Natural killer cell (primary cell): ENCODE measurements around the gene KIAA1671. TPM values are rescaled to one million over a fixed set of nuclear protein-coding genes. Genes with fewer than 3 reads are reported as not detected.

Experiments
- ATAC-seq, 3 donors: fragments of 150-1000 bp in 2 of 3; fragments of 200-7000 bp in 1 of 3; cut with Tn5 transposase; 1 replicate in 1 of 3; 2 replicates in 2 of 3; pipeline ENCODE4 v1.10.0; 2021; ENCODE audit warnings: mild to moderate bottlenecking in 2 of 3, moderate library complexity in 2 of 3
- DNase-seq, 2 donors: peaks; one replicate each; pipeline versions ENCODE4 v3.0.0 to v3.0.0-alpha.2; 2013 to 2021; ENCODE audit warnings: mixed read lengths in 1 of 2
- H3K27ac ChIP-seq: one replicate; pipeline ENCODE4 v1.5.1; 2013; ENCODE audit warnings: mild to moderate bottlenecking, low read length
- H3K27me3 ChIP-seq: one replicate; pipeline ENCODE4 v1.6.1; 2013; ENCODE audit warnings: low read length; ENCODE audit not compliant: control insufficient read depth, insufficient read depth
- H3K36me3 ChIP-seq: one replicate; pipeline ENCODE4 v1.6.1; 2013; ENCODE audit warnings: low read length; ENCODE audit not compliant: control insufficient read depth, insufficient read depth
- H3K4me1 ChIP-seq: one replicate; pipeline ENCODE4 v1.6.1; 2013; ENCODE audit warnings: low read length; ENCODE audit not compliant: control insufficient read depth, insufficient read depth
- H3K4me3 ChIP-seq: one replicate; pipeline ENCODE4 v1.5.1; 2013; ENCODE audit warnings: low read length
- H3K9me3 ChIP-seq: one replicate; pipeline ENCODE4 v1.6.1; 2013; ENCODE audit warnings: low read length; ENCODE audit not compliant: control insufficient read depth, insufficient read depth
- H3K27ac Mint-ChIP-seq, 2 donors: one replicate each; pipeline ENCODE4 v1.8.0; 2022; ENCODE audit warnings: mild to moderate bottlenecking in 2 of 2, mixed read lengths in 2 of 2, moderate library complexity in 1 of 2
- H3K27me3 Mint-ChIP-seq, 2 donors: one replicate each; pipeline ENCODE4 v1.8.0; 2022; ENCODE audit warnings: low read depth in 2 of 2, mixed read lengths in 2 of 2
- H3K36me3 Mint-ChIP-seq: one replicate; pipeline ENCODE4 v1.8.0; 2022; ENCODE audit warnings: mixed read lengths
- H3K4me1 Mint-ChIP-seq, 2 donors: one replicate each; pipeline ENCODE4 v1.8.0; 2022; ENCODE audit warnings: mixed read lengths in 2 of 2
- H3K4me3 Mint-ChIP-seq: one replicate; pipeline ENCODE4 v1.8.0; 2022; ENCODE audit warnings: mild to moderate bottlenecking, moderate library complexity, mixed read lengths
- H3K9me3 Mint-ChIP-seq, 2 donors: one replicate each; pipeline ENCODE4 v1.8.0; 2022; ENCODE audit warnings: mixed read lengths in 2 of 2
- CTCF ChIP-seq: fragments of 200-600 bp; IDR thresholded peaks from one replicate; pipeline ENCODE4 v1.8.0; 2022; ENCODE audit warnings: antibody characterized with exemption
- WGBS: methylation state at CpG from one replicate; pipeline ENCODE4 v1.1.7; 2013; ENCODE audit warnings: missing lambda C conversion rate; ENCODE audit not compliant: insufficient coverage; 5-methylcytosine and 5-hydroxymethylcytosine counted together
- intact Hi-C: fragments of 100-400 bp; cut with micrococcal nuclease; formaldehyde crosslinking; loops from one replicate; pipeline ENCODE4 v1.14.2; 2022
- total RNA-seq, 4 donors: library from RNA; stranded (reverse); fragments of 120-200 nt in 1 of 4; gene quantifications; one replicate each; pipeline versions ENCODE4 v1.2.3 to v1.2.4, GENCODE V29; 2013 to 2022

KIAA1671 gene
- total RNA-seq, 3 donors from 2014 or later (not counting 1 experiment from before 2014, with no cell fraction given), result 3.6 to 24.0 (median 7.3) TPM

- H3K36me3 Mint-ChIP-seq, result no peaks in the 10 kb centered on the region
- no peaks in the 10 kb centered on the region for H3K4me1 ChIP-seq
Observed at GRCh38 chr22:25210793-25211192, 258.3 kb downstream of the KIAA1671 start.

GRCh38 chr22:25212337-25212736 lies 259.8 kb downstream of the KIAA1671 start:
- Mint-ChIP-seq H3K27ac (no peak overlapping the region), H3K27me3 (peaks cover 8 to 12% of the 10 kb centered on the region in 2 donors), H3K4me1 (no peaks in the 10 kb centered on the region), H3K36me3 (no peaks in the 10 kb centered on the region), H3K4me3 (no peak overlapping the region), H3K9me3 (no peaks in the 10 kb centered on the region)
- WGBS, result 11% methylated on average over 3 of the region's 3 CpGs
- intact Hi-C loops, result no loop called here
- H3K36me3 ChIP-seq, result no peaks in the 10 kb centered on the region
- ATAC-seq (no peak), DNase-seq (no peak)
- H3K9me3 ChIP-seq, result peaks cover 3% of the 10 kb centered on the region
- H3K4me3 ChIP-seq, result no peak overlapping the region
- no peaks in the 10 kb centered on the region for H3K27me3 ChIP-seq
- no peak for TF ChIP-seq CTCF
- no peak overlapping the region for H3K27ac ChIP-seq
- H3K4me1 ChIP-seq, result no peaks in the 10 kb centered on the region

More at GRCh38 chr22:25210793-25211192, 258.3 kb downstream of the KIAA1671 start:
- Histone ChIP-seq H3K9me3 (peaks cover 3% of the 10 kb centered on the region), H3K36me3 (no peaks in the 10 kb centered on the region), H3K4me3 (no peak overlapping the region), H3K27me3 (no peaks in the 10 kb centered on the region), H3K27ac (no peak overlapping the region)
- no peak for DNase-seq
- ATAC-seq, result no peak
- Mint-ChIP-seq H3K4me3 (no peak overlapping the region), H3K9me3 (no peaks in the 10 kb centered on the region), H3K27me3 (peaks cover 4 to 6% of the 10 kb centered on the region in 2 donors), H3K4me1 (no peaks in the 10 kb centered on the region), H3K27ac (no peak overlapping the region)
- WGBS, result 91% methylated on average over 3 of the region's 3 CpGs
- intact Hi-C loops, result no loop called here
- no peak for TF ChIP-seq CTCF

- H3K9me3 ChIP-seq, result peaks cover 3% of the 10 kb centered on the region
- Mint-ChIP-seq H3K9me3 (no peaks in the 10 kb centered on the region), H3K27me3 (peaks cover 5 to 12% of the 10 kb centered on the region in 2 donors), H3K4me1 (no peaks in the 10 kb centered on the region), H3K36me3 (no peaks in the 10 kb centered on the region), H3K4me3 (no peak overlapping the region), H3K27ac (no peak overlapping the region)
- H3K4me1 ChIP-seq, result no peaks in the 10 kb centered on the region
- ATAC-seq, result no peak
- no peak overlapping the region for H3K4me3 ChIP-seq
- no peak overlapping the region for H3K27ac ChIP-seq
- no peak for TF ChIP-seq CTCF
- intact Hi-C loops, result no loop called here
- no peaks in the 10 kb centered on the region for H3K36me3 ChIP-seq
- 77% methylated on average over 3 of the region's 3 CpGs for WGBS
- H3K27me3 ChIP-seq, result no peaks in the 10 kb centered on the region
- DNase-seq, result no peak
Observed at GRCh38 chr22:25213221-25213620, 260.7 kb downstream of the KIAA1671 start.

GRCh38 chr22:25216230-25216629 lies 263.7 kb downstream of the KIAA1671 start:
- Mint-ChIP-seq H3K27ac (no peak overlapping the region), H3K9me3 (no peaks in the 10 kb centered on the region), H3K4me3 (no peak overlapping the region), H3K36me3 (no peaks in the 10 kb centered on the region), H3K27me3 (peaks cover 5 to 14% of the 10 kb centered on the region in 2 donors), H3K4me1 (no peaks in the 10 kb centered on the region)
- intact Hi-C loops, result no loop called here
- no peak for DNase-seq
- WGBS, result 83% methylated on average over 2 of the region's 2 CpGs
- no peak overlapping the region for H3K27ac ChIP-seq
- no peaks in the 10 kb centered on the region for H3K27me3 ChIP-seq
- no peaks in the 10 kb centered on the region for H3K36me3 ChIP-seq
- no peak for TF ChIP-seq CTCF
- no peak overlapping the region for H3K4me3 ChIP-seq
- no peak for ATAC-seq
- peaks cover 3% of the 10 kb centered on the region for H3K9me3 ChIP-seq
- H3K4me1 ChIP-seq, result no peaks in the 10 kb centered on the region
